ENCODE data around the gene KCTD16. TPM values are rescaled to one million over a fixed set of nuclear protein-coding genes. Genes with fewer than 3 reads are reported as not detected.

The KCTD16 gene
- polyA plus RNA-seq, 6 donors from 2014 or later: 0.16 TPM; not detected in 5

- Mint-ChIP-seq H3K27ac (no peak overlapping the region), H3K27me3 (peaks cover 0 to 5% (median 0%) of the 10 kb centered on the region in 3 donors), H3K4me3 (no peak overlapping the region), H3K9me3 (peaks cover 0 to 9% (median 0%) of the 10 kb centered on the region in 7 donors), H3K36me3 (no peaks in the 10 kb centered on the region), H3K4me1 (no peaks in the 10 kb centered on the region)
- ATAC-seq (ENCODE audit: low read depth in 2 of 2): no peak
- DNase-seq: no peak
Observed at GRCh38 chr5:144352330-144352729, 181.7 kb downstream of the KCTD16 start.

- Mint-ChIP-seq H3K36me3 (no peaks in the 10 kb centered on the region), H3K27ac (no peak overlapping the region), H3K4me1 (no peaks in the 10 kb centered on the region), H3K9me3 (peaks cover 0 to 8% (median 0%) of the 10 kb centered on the region in 7 donors), H3K27me3 (peaks cover 0 to 4% (median 0%) of the 10 kb centered on the region in 3 donors), H3K4me3 (no peak overlapping the region)
- DNase-seq (no peak), ATAC-seq (ENCODE audit: low read depth in 2 of 2) (no peak)
Observed at GRCh38 chr5:144352732-144353317, 182.2 kb downstream of the KCTD16 start.

- no peak overlapping the region for H3K27ac Mint-ChIP-seq
- H3K9me3 Mint-ChIP-seq: peaks cover 0 to 6% (median 4%) of the 10 kb centered on the region in 7 donors
- no peaks in the 10 kb centered on the region for H3K27me3 Mint-ChIP-seq
- no peaks in the 10 kb centered on the region for H3K4me1 Mint-ChIP-seq
- ATAC-seq (ENCODE audit: low read depth in 2 of 2) (no peak), DNase-seq (no peak)
- no peaks in the 10 kb centered on the region for H3K36me3 Mint-ChIP-seq
- H3K4me3 Mint-ChIP-seq: no peak overlapping the region
Observed at GRCh38 chr5:144356489-144356888, 185.8 kb downstream of the KCTD16 start.

GRCh38 chr5:144361406-144361805, 190.7 kb downstream of the KCTD16 start:
- Mint-ChIP-seq H3K27ac (peak overlapping the region in 1 of 6 donors; percentile 35), H3K4me3 (no peak overlapping the region), H3K9me3 (peaks cover 0 to 6% (median 2%) of the 10 kb centered on the region in 7 donors), H3K4me1 (no peaks in the 10 kb centered on the region), H3K36me3 (no peaks in the 10 kb centered on the region), H3K27me3 (no peaks in the 10 kb centered on the region)
- DNase-seq (no peak), ATAC-seq (ENCODE audit: low read depth in 2 of 2) (no peak)

- H3K27me3 Mint-ChIP-seq: peaks cover 0 to 7% (median 0%) of the 10 kb centered on the region in 3 donors
- DNase-seq: no peak
- no peaks in the 10 kb centered on the region for H3K4me1 Mint-ChIP-seq
- H3K27ac Mint-ChIP-seq: no peak overlapping the region
- no peak for ATAC-seq (ENCODE audit: low read depth in 2 of 2)
- H3K36me3 Mint-ChIP-seq: no peaks in the 10 kb centered on the region
- H3K4me3 Mint-ChIP-seq: no peak overlapping the region
- H3K9me3 Mint-ChIP-seq: peaks cover 0 to 6% (median 3%) of the 10 kb centered on the region in 7 donors
Observed at GRCh38 chr5:144365885-144366284, 195.2 kb downstream of the KCTD16 start.

- Mint-ChIP-seq H3K27ac (no peak overlapping the region), H3K36me3 (no peaks in the 10 kb centered on the region), H3K4me1 (no peaks in the 10 kb centered on the region), H3K9me3 (peaks cover 0 to 3% (median 0%) of the 10 kb centered on the region in 7 donors), H3K4me3 (no peak overlapping the region), H3K27me3 (peaks cover 0 to 7% (median 3%) of the 10 kb centered on the region in 3 donors)
- ATAC-seq (ENCODE audit: low read depth in 2 of 2): no peak
- DNase-seq: no peak
Observed at GRCh38 chr5:144367991-144368390, 197.3 kb downstream of the KCTD16 start.

- no peak for DNase-seq
- H3K36me3 Mint-ChIP-seq: no peaks in the 10 kb centered on the region
- peaks cover 0 to 3% (median 0%) of the 10 kb centered on the region in 7 donors for H3K9me3 Mint-ChIP-seq
- H3K4me3 Mint-ChIP-seq: no peak overlapping the region
- no peak overlapping the region for H3K27ac Mint-ChIP-seq
- no peak for ATAC-seq (ENCODE audit: low read depth in 2 of 2)
- no peaks in the 10 kb centered on the region for H3K4me1 Mint-ChIP-seq
- peaks cover 0 to 7% (median 4%) of the 10 kb centered on the region in 3 donors for H3K27me3 Mint-ChIP-seq
Observed at GRCh38 chr5:144368556-144368955, 197.9 kb downstream of the KCTD16 start.

GRCh38 chr5:144369006-144369405, 198.3 kb downstream of the KCTD16 start:
- H3K27ac Mint-ChIP-seq: no peak overlapping the region
- ATAC-seq (ENCODE audit: low read depth in 2 of 2): no peak
- no peaks in the 10 kb centered on the region for H3K36me3 Mint-ChIP-seq
- DNase-seq: no peak
- H3K9me3 Mint-ChIP-seq: peaks cover 0 to 3% (median 0%) of the 10 kb centered on the region in 7 donors
- H3K27me3 Mint-ChIP-seq: peaks cover 0 to 7% (median 4%) of the 10 kb centered on the region in 3 donors
- no peak overlapping the region for H3K4me3 Mint-ChIP-seq
- no peaks in the 10 kb centered on the region for H3K4me1 Mint-ChIP-seq

GRCh38 chr5:144370273-144370672, 199.6 kb downstream of the KCTD16 start:
- no peaks in the 10 kb centered on the region for H3K4me1 Mint-ChIP-seq
- ATAC-seq (ENCODE audit: low read depth in 2 of 2): no peak
- H3K9me3 Mint-ChIP-seq: peaks cover 0 to 3% (median 0%) of the 10 kb centered on the region in 7 donors

GRCh38 chr5:144374637-144375036, 204.0 kb downstream of the KCTD16 start:
- Mint-ChIP-seq H3K9me3 (peaks cover 0 to 6% (median 0%) of the 10 kb centered on the region in 7 donors), H3K27me3 (peaks cover 0 to 4% (median 0%) of the 10 kb centered on the region in 3 donors), H3K27ac (no peak overlapping the region), H3K4me3 (no peak overlapping the region), H3K4me1 (no peaks in the 10 kb centered on the region), H3K36me3 (no peaks in the 10 kb centered on the region)
- DNase-seq (no peak), ATAC-seq (ENCODE audit: low read depth in 2 of 2) (no peak)

More at GRCh38 chr5:144370273-144370672, 199.6 kb downstream of the KCTD16 start:
- H3K27me3 Mint-ChIP-seq: peaks cover 0 to 7% (median 4%) of the 10 kb centered on the region in 3 donors
- H3K36me3 Mint-ChIP-seq: no peaks in the 10 kb centered on the region
- no peak overlapping the region for H3K4me3 Mint-ChIP-seq
- DNase-seq: no peak
- H3K27ac Mint-ChIP-seq: no peak overlapping the region

GRCh38 chr5:144377207-144377606, 206.5 kb downstream of the KCTD16 start:
- Mint-ChIP-seq H3K4me3 (no peak overlapping the region), H3K27ac (no peak overlapping the region), H3K4me1 (no peaks in the 10 kb centered on the region), H3K27me3 (peaks cover 0 to 4% (median 0%) of the 10 kb centered on the region in 3 donors), H3K36me3 (no peaks in the 10 kb centered on the region), H3K9me3 (peaks cover 8 to 14% (median 13%) of the 10 kb centered on the region in 7 donors)
- ATAC-seq (ENCODE audit: low read depth in 2 of 2) (no peak), DNase-seq (no peak)

GRCh38 chr5:144378681-144379080, 208.0 kb downstream of the KCTD16 start:
- H3K9me3 Mint-ChIP-seq: peaks cover 8 to 14% (median 13%) of the 10 kb centered on the region in 7 donors
- DNase-seq (no peak), ATAC-seq (ENCODE audit: low read depth in 2 of 2) (no peak)
- H3K36me3 Mint-ChIP-seq: no peaks in the 10 kb centered on the region
- no peaks in the 10 kb centered on the region for H3K27me3 Mint-ChIP-seq
- H3K4me3 Mint-ChIP-seq: no peak overlapping the region
- H3K4me1 Mint-ChIP-seq: no peaks in the 10 kb centered on the region
- H3K27ac Mint-ChIP-seq: no peak overlapping the region

GRCh38 chr5:144385597-144385996, 214.9 kb downstream of the KCTD16 start:
- H3K4me1 Mint-ChIP-seq: no peaks in the 10 kb centered on the region
- H3K36me3 Mint-ChIP-seq: no peaks in the 10 kb centered on the region
- ATAC-seq (ENCODE audit: low read depth in 2 of 2): no peak
- DNase-seq: no peak
- no peaks in the 10 kb centered on the region for H3K27me3 Mint-ChIP-seq
- no peak overlapping the region for H3K27ac Mint-ChIP-seq
- peaks cover 2 to 16% (median 7%) of the 10 kb centered on the region in 7 donors for H3K9me3 Mint-ChIP-seq
- H3K4me3 Mint-ChIP-seq: no peak overlapping the region

GRCh38 chr5:144386315-144386714, 215.6 kb downstream of the KCTD16 start:
- H3K27me3 Mint-ChIP-seq: no peaks in the 10 kb centered on the region
- no peaks in the 10 kb centered on the region for H3K36me3 Mint-ChIP-seq
- no peak for DNase-seq
- no peaks in the 10 kb centered on the region for H3K4me1 Mint-ChIP-seq
- H3K27ac Mint-ChIP-seq: no peak overlapping the region
- H3K4me3 Mint-ChIP-seq: no peak overlapping the region
- ATAC-seq (ENCODE audit: low read depth in 2 of 2): no peak
- H3K9me3 Mint-ChIP-seq: peaks cover 0 to 10% (median 2%) of the 10 kb centered on the region in 7 donors
